HepG2 (cell line): Measurements from ENCODE around the gene CCDC116. TPM values are rescaled to one million over a fixed set of nuclear protein-coding genes. Genes with fewer than 3 reads are reported as not detected.

Experiments
- BCLAF1 ChIP-seq: fragments of 450-650 bp; IDR thresholded peaks from 2 replicates; pipeline ENCODE4 v1.6.1; 2017; ENCODE audit warnings: mild to moderate bottlenecking
- EHMT2 ChIP-seq: fragments of 200-600 bp; sonication (generic); IDR thresholded peaks from 2 replicates; pipeline ENCODE4 v1.7.0; 2017; ENCODE audit warnings: antibody characterized with exemption, low read depth, low read length, borderline replicate concordance
- FIP1L1 ChIP-seq: fragments of 200-400 bp; formaldehyde crosslinking; IDR thresholded peaks from 2 replicates; pipeline ENCODE4 v1.6.1; 2018; ENCODE audit warnings: low read depth, mild to moderate bottlenecking, low read length, moderate library complexity, borderline replicate concordance; ENCODE audit not compliant: insufficient read depth
- FOXP1 ChIP-seq, 2 experiments: fragments of 450-650 bp in 1 of 2; IDR thresholded peaks; 2 replicates each; pipeline ENCODE4 v1.6.1; 2017 to 2018; ENCODE audit warnings: antibody characterized with exemption in 1 of 2
- HCFC1 ChIP-seq: fragments of 150-350 bp; IDR thresholded peaks from 2 replicates; pipeline ENCODE4 v1.6.1; 2014; ENCODE audit warnings: low read depth, low read length
- HNRNPL ChIP-seq: fragments of 200-400 bp; formaldehyde crosslinking; IDR thresholded peaks from 2 replicates; pipeline ENCODE4 v1.6.1; 2017; ENCODE audit warnings: mild to moderate bottlenecking, low read depth, low read length
- KLF12 ChIP-seq: sonication (generic); formaldehyde crosslinking; IDR thresholded peaks from 2 replicates; pipeline ENCODE4 v1.4.0; 2020; ENCODE audit warnings: missing genetic modification reagents, borderline replicate concordance
- NFYB ChIP-seq: sonication (generic); formaldehyde crosslinking; IDR thresholded peaks from 2 replicates; pipeline ENCODE4 v1.4.0; 2020; ENCODE audit warnings: missing genetic modification reagents
- NKX3-1 ChIP-seq: sonication (generic); formaldehyde crosslinking; IDR thresholded peaks from 2 replicates; pipeline ENCODE4 v1.5.0; 2020; ENCODE audit warnings: missing genetic modification reagents
- POLR2G ChIP-seq: fragments of 200-400 bp; formaldehyde crosslinking; IDR thresholded peaks from 2 replicates; pipeline ENCODE4 v1.6.1; 2018; ENCODE audit warnings: mild to moderate bottlenecking, low read depth, low read length, moderate library complexity
- SOX6 ChIP-seq, 2 experiments: fragments of 450-650 bp in 1 of 2; sonication (generic) in 1 of 2; formaldehyde crosslinking in 1 of 2; IDR thresholded peaks; 2 replicates each; pipeline versions ENCODE4 v1.4.0 to v1.6.1; 2017 to 2020; ENCODE audit warnings: antibody characterized with exemption in 1 of 2, mild to moderate bottlenecking in 1 of 2, missing genetic modification reagents in 1 of 2
- SP140L ChIP-seq: sonication (generic); formaldehyde crosslinking; IDR thresholded peaks from 2 replicates; pipeline ENCODE4 v1.4.0; 2020; ENCODE audit warnings: missing genetic modification reagents, borderline replicate concordance
- SRSF4 ChIP-seq: fragments of 200-400 bp; formaldehyde crosslinking; IDR thresholded peaks from one replicate; pipeline ENCODE4 v1.6.1; 2018; ENCODE audit warnings: mild to moderate bottlenecking, low read depth, low read length, moderate library complexity; ENCODE audit not compliant: poor library complexity, severe bottlenecking
- TAF1 ChIP-seq: sonication (generic); formaldehyde crosslinking; IDR thresholded peaks from 2 replicates; pipeline ENCODE4 v1.4.0; 2020; ENCODE audit warnings: missing genetic modification reagents
- TBL1XR1 ChIP-seq: fragments of 150-350 bp; IDR thresholded peaks from 2 replicates; pipeline ENCODE4 v1.6.1; 2014; ENCODE audit warnings: borderline replicate concordance, low read length; ENCODE audit not compliant: partially characterized antibody
- ZBTB34 ChIP-seq: sonication (generic); formaldehyde crosslinking; IDR thresholded peaks from 2 replicates; pipeline ENCODE4 v1.8.0; 2022; ENCODE audit warnings: mild to moderate bottlenecking, missing genetic modification reagents
- ZFP90 ChIP-seq: sonication (generic); formaldehyde crosslinking; IDR thresholded peaks from 2 replicates; pipeline ENCODE4 v1.8.0; 2022; ENCODE audit warnings: missing genetic modification reagents, mild to moderate bottlenecking, inconsistent platforms, borderline replicate concordance
- ZNF17 ChIP-seq: sonication (generic); formaldehyde crosslinking; IDR thresholded peaks from 2 replicates; pipeline ENCODE4 v1.5.0; 2020; ENCODE audit warnings: mild to moderate bottlenecking, missing genetic modification reagents
- ZNF251 ChIP-seq: sonication (generic); formaldehyde crosslinking; IDR thresholded peaks from 2 replicates; pipeline ENCODE4 v1.9.0; 2021; ENCODE audit warnings: mild to moderate bottlenecking, missing genetic modification reagents
- ZNF547 ChIP-seq: sonication (generic); formaldehyde crosslinking; IDR thresholded peaks from 2 replicates; pipeline ENCODE4 v1.5.1; 2020; ENCODE audit warnings: mild to moderate bottlenecking, missing genetic modification reagents
- ZNF549 ChIP-seq: sonication (generic); formaldehyde crosslinking; IDR thresholded peaks from 2 replicates; pipeline ENCODE4 v1.5.0; 2020; ENCODE audit warnings: missing genetic modification reagents
- ZNF687 ChIP-seq: sonication (generic); formaldehyde crosslinking; IDR thresholded peaks from 2 replicates; pipeline ENCODE4 v1.5.1; 2020; ENCODE audit warnings: mild to moderate bottlenecking, missing genetic modification reagents, moderate library complexity
- polyA plus RNA-seq, 8 experiments: library from polyadenylated mRNA; depleted of rRNA in 3 of 8; stranded (reverse) in 7 of 8; unstranded in 1 of 8; fragments of >200 nt; fragmentation: Illumina TruSeq in 4 of 8; extraction: Trizol in 4 of 8; gene quantifications; 2 replicates each; pipeline versions ENCODE4 v1.2.1 to v1.2.3, GENCODE V29; 2011 to 2016; ENCODE audit warnings: low read depth in 4 of 8, missing spikeins in 1 of 8, mixed read lengths in 1 of 8; ENCODE audit not compliant: insufficient read depth in 1 of 8
- total RNA-seq, 5 experiments: library from RNA; depleted of rRNA; stranded (reverse); fragments of >200 nt; fragmentation: Illumina TruSeq; extraction: Trizol; gene quantifications; 2 replicates each; pipeline ENCODE4 v1.2.3, GENCODE V29; 2016; ENCODE audit warnings: low read depth in 1 of 5

CCDC116 gene
- total and polyA plus RNA-seq, 2 of the 13 experiments (the other 11 are each of a cell fraction or from before 2014, with no cell fraction given): 0.15 to 0.33 TPM

- TF ChIP-seq FIP1L1 (no peak), FOXP1 (IDR thresholded peaks at IDR 0.05) (no peak), FOXP1 (CRISPR knock-in tag; IDR thresholded peaks at IDR 0.05) (no peak), SOX6 (IDR thresholded peaks at IDR 0.05) (no peak), SOX6 (CRISPR knock-in tag; IDR thresholded peaks at IDR 0.05) (peak; percentile 3; the same call in 1 of the 2 replicates), ZNF687 (CRISPR knock-in tag) (peak; percentile 91), POLR2G (0 out of 2 replicates have a peak, but pooled peaks have one; percentile 31), HNRNPL (no peak), ZNF547 (peak; percentile 38; the same call in 1 of the 2 replicates), ZNF17 (CRISPR knock-in tag) (no peak), KLF12 (no peak), BCLAF1 (no peak), NFYB (CRISPR knock-in tag) (peak; percentile 91), NKX3-1 (CRISPR knock-in tag) (no peak), ZNF251 (CRISPR knock-in tag) (no peak), TAF1 (peak; percentile 67; the same call in 1 of the 2 replicates), HCFC1 (no peak), TBL1XR1 (no peak), ZNF549 (no peak), SP140L (no peak), EHMT2 (no peak), SRSF4 (no peak), ZBTB34 (CRISPR knock-in tag) (no peak), ZFP90 (CRISPR knock-in tag) (no peak; the same call in 1 of the 2 replicates)
These were observed 19.5 kb downstream of the CCDC116 start (continued) for GRCh38 chr22:21652010-21652546.
